HEK293 (cell line): ENCODE data around the gene ZFHX2.

Experiments used
- CTCF ChIA-PET: fragments of 350-600 bp; formaldehyde crosslinking; extraction: SDS; loops from one replicate; lab custom pipeline; 2021; ENCODE audit warnings: antibody characterized with exemption; lab: Yijun Ruan, JAX
- POLR2A ChIA-PET: fragments of 300-600 bp; formaldehyde crosslinking; extraction: SDS; loops from one replicate; lab custom pipeline; 2020; ENCODE audit warnings: antibody characterized with exemption, inconsistent platforms; lab: Yijun Ruan, JAX
- H3K27ac ChIP-seq: fragments of 200-500 bp; sonication (Bioruptor generic); 2 replicates; pipeline ENCODE4 v1.5.1; 2014; ENCODE audit warnings: low read depth, low read length, control low read depth, inconsistent platforms; ENCODE audit errors: extremely low read depth
- H3K36me3 ChIP-seq, 2 experiments: fragments of 200-500 bp in 1 of 2; sonication (Bioruptor generic) in 1 of 2; 1 replicate in 1 of 2; 2 replicates in 1 of 2; pipeline ENCODE4 v1.5.1; 2014 to 2017; ENCODE audit warnings: inconsistent platforms in 2 of 2, low read length in 2 of 2; ENCODE audit not compliant: control insufficient read depth in 2 of 2, insufficient read depth in 1 of 2
- H3K4me1 ChIP-seq: fragments of 200-500 bp; sonication (Bioruptor generic); 2 replicates; pipeline ENCODE4 v1.5.1; 2014; ENCODE audit warnings: mild to moderate bottlenecking, low read length, inconsistent platforms; ENCODE audit not compliant: control insufficient read depth, insufficient read depth
- H3K4me3 ChIP-seq: 2 replicates; pipeline ENCODE4 v1.5.1; 2011; ENCODE audit warnings: low read depth, mild to moderate bottlenecking, control low read depth, low read length, moderate library complexity
- H3K9me3 ChIP-seq: fragments of 200-500 bp; sonication (Bioruptor generic); 2 replicates; pipeline ENCODE4 v1.5.1; 2014; ENCODE audit warnings: low read depth, low read length, inconsistent platforms; ENCODE audit not compliant: control insufficient read depth, insufficient read depth
- EGR2 ChIP-seq: fragments of 450-650 bp; formaldehyde crosslinking; IDR thresholded peaks from 2 replicates; pipeline ENCODE4 v1.5.1; 2016; ENCODE audit warnings: low read depth, missing biosample characterization, missing genetic modification characterization
- GFI1B ChIP-seq: fragments of 450-650 bp; formaldehyde crosslinking; IDR thresholded peaks from 2 replicates; pipeline ENCODE4 v1.5.1; 2016; ENCODE audit warnings: missing biosample characterization, missing genetic modification characterization
- KLF17 ChIP-seq: fragments of 450-650 bp; formaldehyde crosslinking; IDR thresholded peaks from 2 replicates; pipeline ENCODE4 v1.5.1; 2016; ENCODE audit warnings: missing biosample characterization, missing genetic modification characterization
- TCF7L2 ChIP-seq: IDR thresholded peaks from 2 replicates; pipeline ENCODE4 v1.6.1; 2011; ENCODE audit warnings: low read depth, mild to moderate bottlenecking, inconsistent platforms, low read length, moderate library complexity, borderline replicate concordance
- ZBTB48 ChIP-seq: fragments of 450-650 bp; formaldehyde crosslinking; IDR thresholded peaks from 2 replicates; pipeline ENCODE4 v1.5.1; 2016; ENCODE audit warnings: missing biosample characterization, missing genetic modification characterization
- ZBTB8A ChIP-seq: fragments of 450-650 bp; formaldehyde crosslinking; IDR thresholded peaks from 2 replicates; pipeline ENCODE4 v1.5.1; 2016; ENCODE audit warnings: missing biosample characterization, missing genetic modification characterization
- ZNF138 ChIP-seq: fragments of 450-650 bp; formaldehyde crosslinking; IDR thresholded peaks from 2 replicates; pipeline ENCODE4 v1.5.1; 2016; ENCODE audit warnings: missing biosample characterization, missing genetic modification characterization, borderline replicate concordance
- ZNF16 ChIP-seq: fragments of 450-650 bp; formaldehyde crosslinking; IDR thresholded peaks from 2 replicates; pipeline ENCODE4 v1.5.1; 2016; ENCODE audit warnings: low read depth, missing biosample characterization, missing genetic modification characterization
- ZNF18 ChIP-seq: fragments of 450-650 bp; formaldehyde crosslinking; IDR thresholded peaks from 2 replicates; pipeline ENCODE4 v1.5.1; 2016; ENCODE audit warnings: missing biosample characterization, missing genetic modification characterization
- ZNF223 ChIP-seq: fragments of 450-650 bp; formaldehyde crosslinking; IDR thresholded peaks from 2 replicates; pipeline ENCODE4 v1.5.1; 2016; ENCODE audit warnings: missing biosample characterization, missing genetic modification characterization
- ZNF274 ChIP-seq, 2 experiments: fragments of 200-500 bp in 1 of 2; fragments of 450-650 bp in 1 of 2; sonication (Bioruptor generic) in 1 of 2; formaldehyde crosslinking in 1 of 2; IDR thresholded peaks; 2 replicates each; pipeline versions ENCODE4 v1.5.1 to v1.6.1; 2014 to 2016; ENCODE audit warnings: borderline replicate concordance in 1 of 2, inconsistent platforms in 1 of 2, low read length in 1 of 2, missing biosample characterization in 1 of 2, missing genetic modification characterization in 1 of 2
- ZNF292 ChIP-seq: fragments of 450-650 bp; formaldehyde crosslinking; IDR thresholded peaks from 2 replicates; pipeline ENCODE4 v1.5.1; 2016; ENCODE audit warnings: low read depth, missing biosample characterization, missing genetic modification characterization, borderline replicate concordance
- ZNF302 ChIP-seq: fragments of 450-650 bp; formaldehyde crosslinking; IDR thresholded peaks from 2 replicates; pipeline ENCODE4 v1.5.1; 2016; ENCODE audit warnings: missing biosample characterization, missing genetic modification characterization, low read depth
- ZNF362 ChIP-seq: fragments of 450-650 bp; formaldehyde crosslinking; IDR thresholded peaks from 2 replicates; pipeline ENCODE4 v1.5.1; 2016; ENCODE audit warnings: missing biosample characterization, missing genetic modification characterization
- ZNF416 ChIP-seq: fragments of 450-650 bp; formaldehyde crosslinking; IDR thresholded peaks from 2 replicates; pipeline ENCODE4 v1.5.1; 2016; ENCODE audit warnings: missing biosample characterization, missing genetic modification characterization
- ZNF449 ChIP-seq: fragments of 450-650 bp; formaldehyde crosslinking; IDR thresholded peaks from 2 replicates; pipeline ENCODE4 v1.5.1; 2017; ENCODE audit warnings: missing biosample characterization, mild to moderate bottlenecking, missing genetic modification characterization, moderate library complexity
- ZNF521 ChIP-seq: fragments of 450-650 bp; formaldehyde crosslinking; IDR thresholded peaks from 2 replicates; pipeline ENCODE4 v1.5.1; 2017; ENCODE audit warnings: missing biosample characterization, mild to moderate bottlenecking, missing genetic modification characterization
- ZNF529 ChIP-seq: fragments of 450-650 bp; formaldehyde crosslinking; IDR thresholded peaks from 2 replicates; pipeline ENCODE4 v1.5.1; 2017; ENCODE audit warnings: missing genetic modification characterization, missing biosample characterization; ENCODE audit not compliant: insufficient replicate concordance
- ZNF544 ChIP-seq: fragments of 450-650 bp; formaldehyde crosslinking; IDR thresholded peaks from 2 replicates; pipeline ENCODE4 v1.5.0; 2017; ENCODE audit warnings: missing biosample characterization, missing genetic modification characterization
- ZNF571 ChIP-seq: fragments of 450-650 bp; formaldehyde crosslinking; IDR thresholded peaks from 2 replicates; pipeline ENCODE4 v1.5.0; 2017; ENCODE audit warnings: missing biosample characterization, missing genetic modification characterization
- ZNF600 ChIP-seq: fragments of 450-650 bp; formaldehyde crosslinking; IDR thresholded peaks from 2 replicates; pipeline ENCODE4 v1.5.1; 2016; ENCODE audit warnings: missing biosample characterization, missing genetic modification characterization
- ZNF692 ChIP-seq: fragments of 450-650 bp; formaldehyde crosslinking; IDR thresholded peaks from 2 replicates; pipeline ENCODE4 v1.5.1; 2016; ENCODE audit warnings: missing biosample characterization, missing genetic modification characterization
- ZNF747 ChIP-seq: fragments of 450-650 bp; formaldehyde crosslinking; IDR thresholded peaks from 2 replicates; pipeline ENCODE4 v1.5.1; 2016; ENCODE audit warnings: missing biosample characterization, missing genetic modification characterization
- ZNF768 ChIP-seq: fragments of 450-650 bp; formaldehyde crosslinking; IDR thresholded peaks from 2 replicates; pipeline ENCODE4 v1.5.1; 2018; ENCODE audit warnings: missing biosample characterization, mild to moderate bottlenecking, missing genetic modification characterization
- ZNF776 ChIP-seq: fragments of 450-650 bp; formaldehyde crosslinking; IDR thresholded peaks from 2 replicates; pipeline ENCODE4 v1.5.0; 2017; ENCODE audit warnings: missing biosample characterization, missing genetic modification characterization, borderline replicate concordance
- ZNF830 ChIP-seq: fragments of 450-650 bp; IDR thresholded peaks from 2 replicates; pipeline ENCODE4 v1.5.0; 2018; ENCODE audit warnings: missing biosample characterization, missing genetic modification characterization, low read depth, mild to moderate bottlenecking, moderate library complexity
- ZSCAN23 ChIP-seq: fragments of 450-650 bp; formaldehyde crosslinking; IDR thresholded peaks from 2 replicates; pipeline ENCODE4 v1.5.1; 2016; ENCODE audit warnings: missing biosample characterization, missing genetic modification characterization
- ZXDB ChIP-seq: fragments of 450-650 bp; formaldehyde crosslinking; IDR thresholded peaks from 2 replicates; pipeline ENCODE4 v1.5.1; 2016; ENCODE audit warnings: missing biosample characterization, missing genetic modification characterization

Gene ZFHX2

GRCh38 chr14:23522643-23523198 lies 28.8 kb downstream of the ZFHX2 start:
- H3K27ac ChIP-seq = no peak overlapping the region
- H3K4me1 ChIP-seq = no peaks in the 10 kb centered on the region
- no peak overlapping the region for H3K4me3 ChIP-seq
- TF ChIP-seq ZNF521 (tag by site-specific recombination) = no peak
- no peak for TF ChIP-seq TCF7L2
- TF ChIP-seq ZNF302 (tag by site-specific recombination) = no peak
- no peak for TF ChIP-seq GFI1B (tag by site-specific recombination)
- TF ChIP-seq ZNF292 (tag by site-specific recombination) = no peak
- no peak for TF ChIP-seq ZNF274 (IDR thresholded peaks at IDR 0.05; ENCODE audit: low read length)
- no peak for TF ChIP-seq ZNF274 (tag by site-specific recombination; IDR thresholded peaks at IDR 0.05; ENCODE audit: borderline replicate concordance)
- no peak for TF ChIP-seq ZNF571 (tag by site-specific recombination)
- no peak for TF ChIP-seq ZNF449
- TF ChIP-seq ZNF776 = no peak
- no peak for TF ChIP-seq ZSCAN23 (tag by site-specific recombination)
- no peak for TF ChIP-seq EGR2 (tag by site-specific recombination)
- TF ChIP-seq ZNF692 (tag by site-specific recombination) = no peak
- TF ChIP-seq ZNF138 (tag by site-specific recombination) = no peak
- no peak for TF ChIP-seq ZNF416 (tag by site-specific recombination)
- TF ChIP-seq ZNF768 = no peak
- no peak for TF ChIP-seq ZXDB
- no peak for TF ChIP-seq ZNF16 (tag by site-specific recombination)
- no peak for TF ChIP-seq ZNF600 (tag by site-specific recombination)
- TF ChIP-seq ZNF544 (tag by site-specific recombination) = no peak
- no peak for TF ChIP-seq ZBTB48
- TF ChIP-seq, all 188 proteins: peak for 0
- ChIA-PET CTCF (interaction anchor here (1.0 kb wide), 1 partner anchor 36 kb away, joined by 4 read pairs; no protein-coding TSS in a partner anchor), POLR2A (no interaction called here)
- Histone ChIP-seq H3K9me3 (no peaks in the 10 kb centered on the region), H3K36me3 (peaks cover 0 to 21% of the 10 kb centered on the region in 2 experiments; a peak in 2 of 3 replicates)

GRCh38 chr14:23521785-23522640 lies 29.6 kb downstream of the ZFHX2 start:
- no peak overlapping the region for H3K27ac ChIP-seq
- H3K4me3 ChIP-seq = no peak overlapping the region
- no peaks in the 10 kb centered on the region for H3K9me3 ChIP-seq
- H3K4me1 ChIP-seq = no peaks in the 10 kb centered on the region
- peaks cover 0 to 15% of the 10 kb centered on the region in 2 experiments; a peak in 1 of 3 replicates for H3K36me3 ChIP-seq
- POLR2A ChIA-PET = no interaction called here
- CTCF ChIA-PET = interaction anchor here (0.7 to 1.3 kb wide), 3 partner anchors 17 to 50 kb away, joined by 3 to 4 read pairs (median 3); no protein-coding TSS in a partner anchor
- TF ChIP-seq ZNF830 (tag by site-specific recombination) (no peak), ZBTB8A (tag by site-specific recombination) (no peak), ZNF747 (tag by site-specific recombination) (no peak), ZNF18 (no peak), ZNF223 (tag by site-specific recombination) (no peak), KLF17 (tag by site-specific recombination) (no peak), ZNF529 (tag by site-specific recombination) (no peak), ZNF362 (tag by site-specific recombination) (no peak)
